Cardiac muscle cell (in vitro differentiated cells and primary cell): ENCODE data around the gene SIRPA. TPM values are rescaled to one million over a fixed set of nuclear protein-coding genes. Genes with fewer than 3 reads are reported as not detected.

Experiments
- DNase-seq, 2 donors: peaks; one replicate each; pipeline versions ENCODE4 v3.0.0 to v3.0.0-alpha.2; 2010 to 2017; ENCODE audit warnings: low read depth in 1 of 2, low spot score in 1 of 2
- H3K27ac ChIP-seq: fragments of 200-600 bp; sonication (generic); 2 replicates; pipeline ENCODE4 v1.5.1; 2016
- H3K27me3 ChIP-seq: fragments of 200-600 bp; sonication (generic); 2 replicates; pipeline ENCODE4 v1.6.0; 2016; ENCODE audit warnings: control low read depth
- H3K36me3 ChIP-seq: fragments of 200-600 bp; sonication (generic); 2 replicates; pipeline ENCODE4 v1.5.1; 2016; ENCODE audit warnings: control low read depth
- H3K4me1 ChIP-seq: fragments of 200-600 bp; sonication (generic); 2 replicates; pipeline ENCODE4 v1.8.1; 2017; ENCODE audit warnings: low read depth, mild to moderate bottlenecking, mixed run types
- H3K4me3 ChIP-seq: fragments of 200-600 bp; sonication (generic); 2 replicates; pipeline ENCODE4 v1.5.1; 2016; ENCODE audit warnings: mild to moderate bottlenecking
- H3K9me3 ChIP-seq: fragments of 200-600 bp; sonication (generic); 2 replicates; pipeline ENCODE4 v1.5.1; 2017; ENCODE audit warnings: low read depth, mild to moderate bottlenecking, control low read depth
- CTCF ChIP-seq: IDR thresholded peaks from 2 replicates; pipeline ENCODE4 v1.5.1; 2012; ENCODE audit warnings: low read depth, mild to moderate bottlenecking, low read length
- polyA plus RNA-seq: library from polyadenylated mRNA; unstranded; fragments of >200 nt; fragmentation: Nextera tagmentation; extraction: Ambion mirVana; gene quantifications from 2 replicates; pipeline ENCODE4 v1.2.1, GENCODE V29; 2016
- total RNA-seq: library from RNA; depleted of rRNA; stranded (reverse); fragments of >200 nt; gene quantifications from 2 replicates; pipeline ENCODE4 v1.2.3, GENCODE V29; 2016

The SIRPA gene
- total and polyA plus RNA-seq, 2 experiments from 2014 or later, result 42.9 to 43.0 TPM

GRCh38 chr20:1861996-1862662 lies 33.1 kb upstream of the SIRPA start:
- H3K27ac ChIP-seq, result no peak overlapping the region
- no peaks in the 10 kb centered on the region for H3K4me1 ChIP-seq
- no peaks in the 10 kb centered on the region for H3K27me3 ChIP-seq
- TF ChIP-seq CTCF, result no peak
- no peak overlapping the region for H3K4me3 ChIP-seq
- H3K36me3 ChIP-seq, result no peaks in the 10 kb centered on the region
- no peak for DNase-seq
- no peaks in the 10 kb centered on the region for H3K9me3 ChIP-seq

GRCh38 chr20:1862663-1863053 lies 32.5 kb upstream of the SIRPA start:
- Histone ChIP-seq H3K27ac (no peak overlapping the region), H3K27me3 (no peaks in the 10 kb centered on the region), H3K4me1 (no peaks in the 10 kb centered on the region), H3K36me3 (no peaks in the 10 kb centered on the region), H3K9me3 (no peaks in the 10 kb centered on the region), H3K4me3 (no peak overlapping the region)
- no peak for DNase-seq
- no peak for TF ChIP-seq CTCF

GRCh38 chr20:1863296-1863695 lies 31.9 kb upstream of the SIRPA start:
- H3K4me3 ChIP-seq, result no peak overlapping the region
- DNase-seq, result no peak
- no peaks in the 10 kb centered on the region for H3K27me3 ChIP-seq
- TF ChIP-seq CTCF, result no peak
- H3K9me3 ChIP-seq, result no peaks in the 10 kb centered on the region
- H3K27ac ChIP-seq, result no peak overlapping the region
- H3K4me1 ChIP-seq, result no peaks in the 10 kb centered on the region
- no peaks in the 10 kb centered on the region for H3K36me3 ChIP-seq

- no peak overlapping the region for H3K27ac ChIP-seq
- no peaks in the 10 kb centered on the region for H3K27me3 ChIP-seq
- H3K4me3 ChIP-seq, result no peak overlapping the region
- no peaks in the 10 kb centered on the region for H3K9me3 ChIP-seq
- H3K36me3 ChIP-seq, result no peaks in the 10 kb centered on the region
- H3K4me1 ChIP-seq, result no peaks in the 10 kb centered on the region
- DNase-seq, result no peak
- no peak for TF ChIP-seq CTCF
Measured at GRCh38 chr20:1866834-1867233, 28.4 kb upstream of the SIRPA start.

- no peaks in the 10 kb centered on the region for H3K4me1 ChIP-seq
- no peaks in the 10 kb centered on the region for H3K9me3 ChIP-seq
- no peaks in the 10 kb centered on the region for H3K27me3 ChIP-seq
- H3K36me3 ChIP-seq, result no peaks in the 10 kb centered on the region
- peak in 1 of 2 donors; percentile 66 for DNase-seq
- no peak overlapping the region for H3K27ac ChIP-seq
- no peak for TF ChIP-seq CTCF
- H3K4me3 ChIP-seq, result no peak overlapping the region
Measured at GRCh38 chr20:1867495-1868260, 27.5 kb upstream of the SIRPA start.
